ENCODE measurements around the gene MATK. TPM values are rescaled to one million over a fixed set of nuclear protein-coding genes. Genes with fewer than 3 reads are reported as not detected.
"Not testable (repeated sequence)": the region's sequence is repeated elsewhere in the genome, so short reads cannot be mapped to it uniquely, and the experiment has no call there.

Gene MATK
- total RNA-seq, 1 donor from 2014 or later, result 0.24 TPM

DNA sequence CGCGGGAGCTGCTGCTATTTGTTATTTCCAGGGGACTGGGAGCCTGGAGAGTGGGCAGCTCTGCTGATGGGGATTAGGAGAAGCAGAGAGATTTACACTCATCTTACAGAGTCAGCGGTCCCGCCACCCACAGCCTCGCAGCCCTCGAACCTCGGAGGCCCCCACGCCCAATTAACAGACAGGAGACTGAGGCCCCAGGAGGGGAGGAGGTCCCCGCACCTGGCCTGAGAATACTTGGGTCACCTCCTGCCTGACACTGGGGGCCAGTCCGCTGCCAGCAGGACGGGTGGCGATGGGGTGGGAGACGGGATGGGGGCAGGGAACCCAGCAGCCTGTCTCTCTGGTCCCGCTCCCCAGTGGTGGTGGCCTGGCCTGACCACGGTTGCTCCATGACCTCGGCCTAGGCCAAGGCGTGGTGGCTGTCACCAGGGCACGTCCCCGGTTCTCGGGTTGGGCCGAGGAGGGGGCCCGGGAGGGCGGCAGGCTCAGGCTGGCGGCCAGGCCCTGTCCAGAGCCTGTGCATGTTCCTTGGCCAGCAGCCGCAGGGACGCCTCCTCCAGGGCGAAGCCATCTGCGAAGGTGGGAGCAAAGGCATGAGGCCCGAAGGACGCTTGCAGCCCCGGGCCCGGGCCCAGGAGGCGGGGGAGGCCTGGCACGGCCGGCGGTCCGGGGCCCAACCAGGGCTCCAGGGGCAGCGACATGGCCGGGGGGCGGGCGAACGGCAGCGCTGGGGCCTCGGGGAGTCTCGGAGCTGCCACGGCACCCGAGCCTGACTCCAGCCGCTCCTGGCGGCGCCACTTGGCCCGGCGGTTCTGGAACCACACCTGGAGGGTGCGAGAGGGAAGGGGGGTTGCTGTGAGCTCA lies 15.8 kb downstream of the MATK start:
- no peak for ATAC-seq

- ATAC-seq, result no peak
Measured at GRCh38 chr19:3769494-3769893, 16.7 kb downstream of the MATK start.

DNA sequence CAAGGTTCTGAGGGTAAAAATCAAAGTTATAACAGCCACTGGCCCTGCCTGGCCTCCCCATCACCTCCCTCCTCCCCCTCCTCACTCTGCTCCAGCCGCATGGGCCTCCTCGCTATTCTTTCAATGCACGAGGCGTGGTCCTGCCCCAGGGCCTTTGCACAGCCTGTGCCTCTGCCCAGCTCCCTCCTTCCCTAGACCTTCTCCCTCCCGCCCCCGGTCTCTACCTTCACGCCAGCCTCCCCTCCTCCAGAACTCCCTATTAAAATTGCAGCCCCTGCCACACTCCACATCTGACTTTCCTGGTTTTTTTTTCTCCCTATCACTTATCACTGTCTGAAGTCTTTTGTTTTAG lies 17.5 kb downstream of the MATK start:
- ATAC-seq, result no peak

GRCh38 chr19:3768015-3768747 lies 18.0 kb downstream of the MATK start:
- peak; percentile 6 for ATAC-seq

GRCh38 chr19:3767050-3767449 lies 19.1 kb downstream of the MATK start:
- no peak for ATAC-seq

- ATAC-seq, result no peak
Measured at GRCh38 chr19:3766520-3766919, 19.7 kb downstream of the MATK start.

DNA sequence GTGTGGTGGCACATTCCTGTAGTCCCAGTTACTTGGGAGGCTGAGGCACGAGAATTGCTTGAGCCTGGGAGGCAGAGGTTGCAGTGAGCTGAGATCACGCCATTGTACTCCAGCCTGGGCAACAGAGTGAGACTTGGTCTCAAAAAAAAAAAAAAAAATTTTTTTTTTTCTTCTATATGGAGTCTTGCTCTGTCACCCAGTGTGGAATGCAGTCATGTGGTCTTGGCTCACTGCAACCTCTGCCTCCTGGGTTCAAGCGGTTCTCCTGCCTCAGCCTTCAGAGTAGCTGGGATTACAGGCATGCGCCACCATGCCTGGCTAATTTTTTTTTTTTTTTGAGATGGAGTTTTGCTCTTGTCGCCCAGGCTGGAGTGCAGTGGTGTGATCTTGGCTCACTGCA lies 20.4 kb downstream of the MATK start:
- not testable (repeated sequence) for ATAC-seq

DNA sequence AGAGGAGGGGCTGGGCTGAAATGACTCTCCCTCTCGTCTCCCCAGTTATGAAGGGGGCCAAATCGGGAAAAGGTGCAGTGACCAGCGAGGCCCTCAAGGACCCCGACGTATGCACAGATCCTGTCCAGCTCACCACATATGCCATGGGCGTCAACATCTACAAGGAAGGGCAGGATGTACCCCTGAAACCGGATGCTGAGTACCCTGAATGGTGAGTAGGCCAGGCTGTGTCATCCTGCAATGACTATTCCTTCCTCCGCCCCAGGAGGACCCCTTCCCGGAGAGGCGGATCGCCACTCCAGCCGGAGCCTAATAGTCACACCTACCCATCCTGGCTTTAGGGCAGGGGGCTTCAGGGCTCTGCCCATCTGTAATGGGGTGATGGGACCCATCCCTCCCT lies 21.1 kb downstream of the MATK start:
- ATAC-seq, result no peak

DNA sequence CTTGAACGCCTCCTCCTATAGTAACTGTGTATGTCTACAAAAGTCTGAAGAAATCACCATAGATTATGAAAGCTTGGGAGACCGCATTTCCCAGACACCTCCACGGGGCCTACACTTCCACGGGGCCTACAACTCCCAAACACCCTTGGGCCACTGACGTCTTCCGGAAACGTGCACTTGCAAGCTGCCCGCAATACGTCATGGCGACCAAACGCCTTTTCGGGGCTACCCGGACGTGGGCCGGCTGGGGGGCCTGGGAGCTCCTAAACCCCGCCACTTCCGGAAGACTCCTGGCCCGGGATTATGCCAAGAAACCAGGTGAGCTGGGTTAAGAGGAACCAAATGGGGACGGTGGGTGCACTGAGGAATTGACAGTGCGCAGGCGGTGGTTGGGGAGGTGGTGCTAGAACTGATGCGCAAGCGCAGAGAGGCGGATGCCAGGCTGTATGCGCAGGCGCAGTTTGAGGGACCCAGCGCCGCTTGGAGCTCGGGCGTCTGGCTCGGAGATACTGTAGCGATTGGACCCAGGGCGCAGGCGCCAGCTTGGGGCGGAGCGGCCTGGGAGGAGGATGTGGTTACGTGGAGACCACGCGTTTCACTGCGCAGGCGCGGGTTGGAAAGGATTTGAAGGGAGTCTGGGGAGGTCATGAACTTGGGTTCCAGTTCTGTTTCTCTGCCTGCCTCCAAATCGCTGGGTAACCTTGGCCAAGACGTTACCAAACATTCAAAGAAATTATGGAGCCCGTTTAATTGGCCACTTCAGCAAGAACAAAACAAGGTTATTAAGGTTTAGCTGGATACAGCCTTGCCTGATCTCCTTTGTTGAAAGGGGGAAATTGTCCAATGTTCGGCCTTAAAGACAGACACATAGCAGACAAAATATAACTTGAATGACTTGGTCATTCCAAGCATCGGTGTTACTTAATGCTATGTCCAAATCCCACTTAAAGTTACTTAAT lies 23.4 kb downstream of the MATK start, which contains the start of gene MRPL54:
MRPL54 (plus strand) TSS at position 182 of the 959 bp plus-strand sequence; CDS start at position 201, 19 bp downstream.
- ATAC-seq, result peak; percentile 95

DNA sequence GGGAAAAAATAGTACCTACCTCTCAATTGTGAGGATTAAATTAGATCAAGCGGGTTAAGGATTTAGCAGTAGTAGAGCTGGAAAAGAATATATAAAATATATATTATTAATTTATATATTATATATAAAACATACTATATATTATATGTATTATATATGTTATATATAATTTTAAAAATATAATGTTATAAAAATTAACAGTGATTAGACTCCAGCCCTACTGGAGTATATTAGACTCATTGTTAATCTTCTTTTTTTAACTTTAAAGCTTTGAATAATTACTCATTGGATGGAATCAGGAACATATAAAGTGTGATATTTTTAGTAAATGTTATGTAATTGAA lies 24.1 kb downstream of the MATK start:
- ATAC-seq, result no peak

DNA sequence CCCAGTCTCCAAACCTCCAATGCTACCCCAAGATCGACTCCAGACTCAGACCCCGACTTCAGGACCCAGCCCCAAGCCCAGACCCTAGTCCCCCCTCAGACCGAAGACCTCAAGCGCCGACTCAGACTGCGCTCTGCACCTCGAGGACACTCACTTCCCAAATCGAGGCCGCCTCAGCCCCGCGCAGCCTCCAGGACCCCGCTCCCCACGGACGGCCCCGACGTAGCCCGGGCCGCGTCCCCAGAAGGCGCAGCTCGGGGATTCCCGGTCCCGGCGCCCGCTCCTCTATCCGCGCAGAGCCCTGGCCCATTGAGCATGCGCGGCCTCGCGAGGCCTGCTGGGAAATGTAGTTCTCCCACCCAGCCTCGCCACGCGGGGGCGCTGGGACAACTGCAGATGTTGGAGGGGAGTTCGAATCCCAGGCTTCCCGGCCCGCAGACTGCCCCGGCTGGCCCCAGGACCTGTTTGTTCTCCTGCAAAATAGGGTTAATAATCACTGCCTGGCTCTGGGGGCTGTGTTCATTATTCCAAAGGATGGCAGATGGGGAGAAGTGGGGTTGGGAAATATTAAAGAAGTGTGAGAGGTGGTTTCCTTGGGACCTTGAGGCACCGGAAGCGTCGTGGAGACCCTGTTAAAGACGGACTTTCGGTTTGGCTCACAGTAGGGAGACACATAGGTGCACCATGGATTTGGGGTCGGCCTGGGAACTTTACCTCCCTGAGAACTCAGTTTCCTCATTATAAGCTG lies 24.6 kb downstream of the MATK start, which contains the start of gene APBA3:
APBA3 (minus strand) TSS at position 311 of the 748 bp plus-strand sequence. CDS start 1,428 bp downstream, outside the sequence.
- peak; percentile 60 for ATAC-seq

DNA sequence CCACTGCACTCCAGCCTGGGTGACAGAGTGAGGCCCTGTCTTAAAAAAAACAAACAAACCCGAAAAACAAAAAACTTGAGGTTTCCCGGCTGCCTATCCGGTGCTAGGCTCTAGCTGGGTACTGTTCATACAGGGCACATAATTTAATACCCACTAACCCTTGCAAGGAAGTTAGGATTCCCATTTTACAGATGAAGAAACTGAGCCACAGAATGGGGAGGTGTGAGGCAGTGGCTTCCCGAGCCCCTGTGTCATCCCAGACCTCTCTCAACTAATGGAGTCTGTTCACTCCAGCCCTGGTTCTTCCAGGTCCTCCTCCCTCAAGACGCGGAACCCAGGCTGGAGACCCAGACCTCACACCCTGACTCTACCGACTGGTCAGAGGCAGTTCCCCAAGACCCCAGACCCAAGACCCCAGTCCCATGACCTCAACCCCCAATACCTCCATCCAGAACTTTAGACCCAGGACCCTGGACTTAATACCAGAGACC lies 25.3 kb downstream of the MATK start:
- ATAC-seq, result no peak

- no peak for ATAC-seq
Measured at GRCh38 chr19:3759482-3760254, 26.5 kb downstream of the MATK start.

- ATAC-seq, result not testable (repeated sequence)
Measured at GRCh38 chr19:3758297-3758696, 27.9 kb downstream of the MATK start.

- ATAC-seq, result not testable (repeated sequence)
Measured at GRCh38 chr19:3757705-3758104, 28.5 kb downstream of the MATK start.

DNA sequence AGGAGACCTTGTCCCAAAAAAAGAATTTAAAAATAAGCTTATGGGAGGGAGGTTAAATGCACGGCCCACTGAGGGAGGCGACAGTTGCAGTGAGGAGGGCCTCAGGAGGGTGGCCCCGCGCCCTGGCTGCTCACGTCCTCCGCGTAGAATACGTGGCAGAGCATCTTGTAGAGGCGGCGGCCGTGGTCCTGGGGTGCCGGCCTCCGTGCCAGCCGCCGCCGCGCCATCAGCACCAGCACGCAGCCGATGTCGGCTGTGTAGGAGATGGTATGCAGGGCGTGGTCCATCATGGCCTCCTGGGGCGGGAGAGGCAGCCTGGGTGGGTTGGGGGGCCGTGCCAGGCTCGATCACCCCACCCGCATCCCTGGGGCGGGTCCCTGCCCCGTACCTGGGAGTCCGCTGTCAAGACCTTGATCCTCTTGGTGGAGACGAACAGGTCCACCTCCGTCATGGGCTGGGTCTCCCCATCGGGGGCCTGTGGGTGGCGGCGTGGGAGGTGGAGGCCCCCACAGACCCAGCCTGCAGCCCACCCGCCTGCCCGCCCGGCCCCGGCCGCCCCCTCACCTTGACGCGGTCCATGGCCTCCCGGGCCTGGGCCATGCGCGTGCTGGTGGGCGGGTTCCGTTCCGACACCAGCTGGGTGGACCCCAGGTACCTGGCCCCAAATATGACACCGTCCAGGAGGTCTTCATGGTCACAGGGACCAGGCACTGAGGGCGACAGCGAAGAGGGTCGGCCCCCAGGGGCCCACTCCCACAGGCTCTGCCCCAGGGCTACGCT lies 32.4 kb downstream of the MATK start:
- ATAC-seq, result peak; percentile 7

GRCh38 chr19:3752492-3752891 lies 33.7 kb downstream of the MATK start:
- ATAC-seq, result no peak

GRCh38 chr19:3751236-3751635 lies 34.9 kb downstream of the MATK start:
- ATAC-seq, result no peak

- no peak for ATAC-seq
Measured at GRCh38 chr19:3750211-3750610, 36.0 kb downstream of the MATK start.

GRCh38 chr19:3748965-3749364 lies 37.2 kb downstream of the MATK start:
- ATAC-seq, result peak; percentile 39

Data from esophagus mucosa (tissue), 1 donor.